COLO829 (cell line): ENCODE measurements around the gene ABHD14A.
"Not testable (repeated sequence)": the region's sequence is repeated elsewhere in the genome, so short reads cannot be mapped to it uniquely, and the experiment has no call there.

ENCODE experiments used
- DNase-seq: peaks from one replicate; pipeline ENCODE4 v3.0.0; 2012; ENCODE audit warnings: low spot score

Gene ABHD14A

GRCh38 chr3:51974277-51974962 is 444 bp upstream of the ABHD14A start:
- DNase-seq: no peak

DNA sequence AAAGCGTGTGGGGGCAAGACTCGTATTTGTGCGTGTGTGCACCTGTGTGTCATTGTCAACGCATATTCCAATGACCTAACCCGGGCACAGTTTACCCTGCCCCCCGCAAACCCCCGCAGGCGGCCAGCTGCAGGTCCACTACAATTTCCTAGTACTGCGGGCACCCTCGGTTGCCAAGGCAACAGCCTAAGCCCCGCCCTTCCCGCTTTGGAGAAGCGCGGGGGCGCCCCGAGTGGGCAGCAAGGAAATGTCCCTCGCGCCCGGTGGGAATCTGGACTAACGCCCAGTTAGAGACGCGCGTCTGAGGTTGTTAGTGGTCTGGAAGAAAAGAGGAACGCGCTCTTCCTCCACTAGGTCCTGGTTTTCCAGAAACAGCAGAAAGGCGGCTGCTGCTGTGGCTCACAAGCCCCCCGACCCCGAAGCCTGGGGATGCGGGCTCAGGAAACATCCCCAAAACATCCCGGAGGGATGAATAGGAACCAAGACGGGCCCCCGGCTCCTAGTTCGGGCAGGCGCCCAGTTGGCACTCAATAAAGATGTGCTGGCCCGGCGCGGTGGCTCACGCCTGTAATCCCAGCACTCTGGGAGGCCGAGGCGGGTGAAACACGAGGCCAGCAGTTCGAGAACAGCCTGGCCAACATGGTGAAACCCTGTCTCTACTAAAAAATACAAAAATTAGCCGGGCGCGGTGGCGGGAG is 1.1 kb downstream of the ABHD14A start:
- DNase-seq: peak; percentile 61

GRCh38 chr3:51977446-51978142 is 2.7 kb downstream of the ABHD14A start:
- no peak for DNase-seq

DNA sequence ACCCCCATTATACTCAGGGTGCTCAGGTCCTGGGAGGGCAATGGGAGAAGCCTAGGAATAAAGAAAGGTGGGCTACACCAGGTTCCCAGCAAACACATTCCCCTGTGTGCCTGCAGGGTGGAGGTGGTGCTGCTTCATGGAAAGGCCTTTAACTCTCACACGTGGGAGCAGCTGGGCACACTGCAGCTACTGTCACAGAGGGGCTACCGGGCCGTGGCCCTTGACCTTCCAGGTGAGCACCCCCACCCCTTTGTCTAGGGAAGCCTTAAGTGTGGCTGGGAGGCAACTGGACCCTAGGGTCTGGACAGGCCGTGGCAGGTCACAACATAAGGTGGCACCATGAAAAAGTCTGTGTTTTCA is 3.3 kb downstream of the ABHD14A start:
- no peak for DNase-seq

DNA sequence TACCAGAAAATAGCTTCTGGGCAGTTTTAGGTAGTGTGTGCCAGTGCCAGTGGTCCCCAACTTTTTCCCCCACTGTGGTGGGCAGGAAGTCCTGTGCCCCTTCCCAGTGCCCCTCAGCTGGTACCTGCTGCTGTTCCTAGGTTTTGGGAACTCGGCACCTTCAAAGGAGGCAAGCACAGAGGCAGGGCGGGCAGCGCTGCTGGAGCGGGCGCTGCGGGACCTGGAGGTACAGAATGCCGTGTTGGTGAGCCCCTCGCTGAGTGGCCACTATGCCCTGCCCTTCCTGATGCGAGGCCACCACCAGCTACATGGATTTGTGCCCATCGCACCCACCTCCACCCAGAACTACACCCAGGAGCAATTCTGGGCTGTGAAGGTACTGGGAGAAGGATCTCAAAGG is 5.4 kb downstream of the ABHD14A start:
- DNase-seq: no peak

- peak; percentile 84 for DNase-seq
Measured at GRCh38 chr3:51982352-51982837, 7.5 kb downstream of the ABHD14A start.

DNA sequence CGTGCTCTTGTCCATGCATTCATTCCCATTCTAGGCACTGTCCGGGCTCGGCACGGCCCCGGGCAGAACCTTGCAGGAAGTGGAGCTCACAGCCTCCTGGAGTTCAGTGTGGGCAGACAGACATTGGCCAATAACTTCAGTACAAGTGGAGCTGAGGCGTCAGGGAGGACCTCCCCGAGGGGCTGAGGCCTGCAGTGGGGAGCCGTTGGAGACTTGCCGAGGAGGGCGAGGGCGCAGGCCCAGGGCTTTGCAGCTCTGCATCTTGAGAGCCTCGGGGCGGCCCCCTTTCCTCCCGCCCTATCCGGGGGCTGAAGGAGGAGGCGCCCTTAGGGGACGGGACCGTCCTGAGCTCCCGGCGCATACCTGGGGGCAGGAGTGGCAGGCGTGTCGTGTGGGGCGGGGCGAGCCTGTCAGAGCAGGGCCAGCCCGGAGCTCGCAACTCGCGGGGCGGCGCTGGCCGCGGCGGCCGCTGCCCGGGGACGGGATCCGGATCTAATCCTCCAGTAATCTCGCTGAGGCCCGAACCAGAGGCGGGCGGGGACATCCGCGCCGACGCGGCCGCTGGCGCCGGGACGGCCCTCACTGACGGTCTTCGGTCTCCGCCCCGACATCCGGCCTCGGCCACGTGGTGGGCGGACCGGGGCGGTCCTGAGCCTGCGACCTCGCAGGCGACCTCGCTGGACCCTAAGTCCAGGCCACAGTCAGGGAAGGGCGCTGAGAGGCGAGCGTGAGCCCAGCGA is 8.1 kb downstream of the ABHD14A start, which contains the start of gene ACY1:
ACY1 (plus strand) TSS at position 698 of the 740 bp plus-strand sequence. CDS start 530 bp downstream, outside the sequence.
- peak; percentile 98 for DNase-seq

GRCh38 chr3:51983578-51984268 is 8.9 kb downstream of the ABHD14A start:
- DNase-seq: no peak

DNA sequence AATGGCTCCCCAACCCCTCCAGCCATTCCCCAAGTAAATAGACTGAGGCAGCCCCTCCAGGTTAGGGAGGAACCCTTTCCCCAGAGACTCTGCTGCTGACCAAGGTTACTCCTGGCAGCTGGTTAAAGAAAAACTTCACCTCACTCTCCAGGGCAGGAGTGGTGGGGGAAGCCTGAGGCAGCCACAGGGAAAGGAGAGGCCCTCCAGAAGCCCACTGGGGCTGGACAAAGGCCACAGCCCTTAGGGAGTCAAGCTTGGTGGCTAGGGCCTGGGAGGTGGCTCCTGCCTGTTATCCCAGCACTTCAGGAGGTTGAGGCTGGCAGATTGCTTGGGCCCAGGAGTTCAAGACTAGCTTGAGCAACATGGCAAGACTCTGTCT is 9.4 kb downstream of the ABHD14A start:
- no peak for DNase-seq

GRCh38 chr3:51985063-51985462 is 10.2 kb downstream of the ABHD14A start:
- no peak for DNase-seq

- DNase-seq: no peak
Measured at GRCh38 chr3:51986010-51986947, 11.4 kb downstream of the ABHD14A start.

GRCh38 chr3:51987568-51987967 is 12.7 kb downstream of the ABHD14A start:
- DNase-seq: no peak

DNA sequence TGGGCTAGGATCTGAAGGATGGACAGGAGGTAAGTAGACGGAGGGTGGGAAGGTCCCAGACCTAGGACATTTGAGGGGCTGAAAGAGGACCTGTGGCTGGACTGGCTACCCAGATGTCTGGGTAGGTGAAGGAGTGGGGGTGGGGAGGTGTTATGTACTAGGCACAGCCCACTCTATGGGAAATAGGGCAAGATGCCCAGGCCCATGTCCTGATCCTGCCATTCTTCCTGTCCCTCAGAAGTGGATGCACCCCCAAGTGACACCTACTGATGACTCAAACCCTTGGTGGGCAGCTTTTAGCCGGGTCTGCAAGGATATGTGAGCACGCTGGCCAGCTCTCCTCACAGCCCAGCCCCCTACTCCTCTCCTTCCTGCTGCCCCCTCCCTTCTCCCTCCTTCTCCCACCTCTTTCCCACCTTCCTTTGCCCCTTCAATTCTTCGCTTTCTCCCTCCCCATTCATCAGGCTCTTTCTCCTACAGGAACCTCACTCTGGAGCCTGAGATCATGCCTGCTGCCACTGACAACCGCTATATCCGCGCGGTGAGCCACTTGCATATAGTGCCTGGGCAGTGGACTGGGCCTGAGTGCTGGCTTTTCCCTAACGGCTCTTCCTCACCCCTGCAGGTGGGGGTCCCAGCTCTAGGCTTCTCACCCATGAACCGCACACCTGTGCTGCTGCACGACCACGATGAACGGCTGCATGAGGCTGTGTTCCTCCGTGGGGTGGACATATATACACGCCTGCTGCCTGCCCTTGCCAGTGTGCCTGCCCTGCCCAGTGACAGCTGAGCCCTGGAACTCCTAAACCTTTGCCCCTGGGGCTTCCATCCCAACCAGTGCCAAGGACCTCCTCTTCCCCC is 13.7 kb downstream of the ABHD14A start:
- no peak for DNase-seq

DNA sequence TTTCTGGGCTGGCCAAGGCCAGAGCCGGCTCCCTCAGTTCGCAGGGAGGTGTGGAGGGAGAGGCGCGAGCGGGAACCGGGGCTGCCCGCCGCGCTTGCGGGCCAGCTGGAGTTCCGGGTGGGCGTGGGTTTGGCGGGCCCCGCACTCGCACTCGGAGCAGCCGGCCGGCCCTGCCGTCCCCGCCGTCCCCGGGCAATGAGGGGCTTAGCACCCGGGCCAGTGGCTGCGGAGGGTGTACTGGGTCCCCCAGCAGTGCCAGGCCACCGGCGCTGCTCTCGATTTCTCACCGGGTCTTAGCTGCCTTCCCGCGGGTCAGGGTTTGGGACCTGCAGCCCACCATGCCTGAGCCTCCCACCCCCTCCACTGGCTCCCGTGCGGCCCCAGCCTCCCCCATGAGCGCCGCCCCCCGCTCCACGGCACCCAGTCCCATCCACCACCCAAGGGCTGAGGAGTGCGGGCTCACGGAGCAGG is 15.7 kb downstream of the ABHD14A start:
- DNase-seq: not testable (repeated sequence)

- no peak for DNase-seq
Measured at GRCh38 chr3:51992017-51992682, 17.3 kb downstream of the ABHD14A start.

- DNase-seq: not testable (repeated sequence)
Measured at GRCh38 chr3:51993657-51994056, 18.8 kb downstream of the ABHD14A start.

GRCh38 chr3:51994530-51994929 is 19.7 kb downstream of the ABHD14A start:
- DNase-seq: no peak

DNA sequence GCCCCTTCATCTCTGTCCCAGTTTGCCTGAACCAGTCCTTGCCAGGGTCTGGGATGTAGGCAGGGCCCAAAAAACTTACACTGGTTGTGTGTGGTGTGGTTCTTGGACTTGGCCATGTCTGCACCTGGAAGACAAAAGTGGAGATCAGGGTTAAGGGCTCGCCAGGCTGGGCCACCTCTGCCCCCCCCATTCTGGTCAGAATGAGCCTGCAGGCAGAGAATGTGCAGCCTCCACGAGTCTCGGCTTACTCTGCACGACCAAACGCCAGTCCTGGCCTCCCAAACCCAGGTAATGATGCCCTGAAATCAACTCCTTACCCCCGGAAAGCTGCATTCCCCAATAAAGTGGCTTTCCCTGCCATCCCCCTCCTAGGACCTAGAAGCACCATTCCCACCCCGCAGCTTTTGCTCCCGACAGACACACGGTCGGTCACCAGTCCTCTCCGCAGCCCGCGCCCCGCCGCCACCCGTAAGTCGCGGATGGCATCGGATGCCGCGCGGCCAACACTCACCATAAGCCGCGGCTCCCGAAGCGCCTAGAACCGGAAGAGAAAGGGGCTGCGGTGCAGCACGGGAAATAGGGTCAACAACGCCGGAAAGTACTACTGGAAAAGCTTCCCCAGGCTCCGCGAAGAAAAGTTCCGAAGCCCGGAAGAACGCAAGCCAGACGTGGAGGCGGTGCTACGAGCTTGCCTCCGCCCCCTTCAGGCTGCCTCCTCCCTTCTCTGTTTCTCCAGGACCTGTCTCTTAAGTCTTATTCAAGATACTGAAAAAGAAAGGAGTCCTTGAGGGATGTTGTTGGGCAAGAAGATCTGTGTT is 20.7 kb downstream of the ABHD14A start, which contains the start of gene RPL29:
RPL29 (minus strand) TSS at position 550 of the 818 bp plus-strand sequence; CDS start at position 116, 434 bp downstream.
- peak; percentile 99 for DNase-seq
